Measurements from ENCODE around the gene VCPKMT. TPM values are rescaled to one million over a fixed set of nuclear protein-coding genes. Genes with fewer than 3 reads are reported as not detected.

VCPKMT gene
- total and polyA plus RNA-seq, 12 donors, result 1.9 to 28.5 (median 3.2) TPM

DNA sequence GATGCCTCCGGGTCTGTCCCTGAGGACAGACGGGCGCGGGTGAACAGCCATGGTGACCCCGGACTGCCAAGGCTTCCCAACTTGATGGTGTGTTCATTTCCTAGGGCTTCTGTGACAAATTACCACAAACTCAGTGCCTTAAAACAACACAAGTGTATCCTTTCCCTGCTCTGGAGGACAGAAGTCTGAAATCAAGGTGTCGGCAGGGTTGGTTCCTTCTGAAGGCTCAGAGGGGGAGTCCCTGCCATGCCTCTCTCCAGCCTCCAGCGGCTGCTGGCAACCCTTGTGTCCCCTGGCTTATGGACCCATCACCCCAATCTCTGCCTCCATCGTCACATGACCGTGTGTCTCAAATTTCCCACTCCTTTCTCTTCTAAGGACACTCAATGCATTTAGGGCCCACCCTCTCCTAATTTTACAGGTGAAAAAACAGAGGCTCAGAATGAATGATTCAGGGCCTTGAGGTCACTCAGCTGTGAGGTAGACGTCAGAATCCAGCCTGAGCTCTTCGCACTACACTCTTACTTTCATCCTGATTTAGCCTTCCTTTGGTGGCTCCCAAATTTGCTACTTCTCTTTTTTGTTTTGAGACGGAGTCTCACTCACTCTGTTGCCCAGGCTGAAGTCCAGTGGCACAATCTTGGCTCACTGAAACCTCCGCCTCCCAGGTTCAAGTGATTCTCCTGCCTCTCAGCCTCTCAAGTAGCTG, 45.4 kb downstream of the VCPKMT start:
- H3K9me3 ChIP-seq, result no peaks in the 10 kb centered on the region
- H3K36me3 ChIP-seq, result no peaks in the 10 kb centered on the region
- no peaks in the 10 kb centered on the region for H3K27me3 ChIP-seq
- H3K4me3 ChIP-seq, result no peak overlapping the region
- WGBS, 2 donors, result 87 to 89% methylated on average over 13 of the region's 13 CpGs
- intact Hi-C loops (cut with DNase I), result no loop called here
- DNase-seq, result no peak
- peaks cover 0 to 5% (median 0%) of the 10 kb centered on the region in 9 donors for H3K4me1 ChIP-seq
- H3K27ac ChIP-seq, result no peak overlapping the region
- no peak for ATAC-seq
- no peak for TF ChIP-seq CTCF (IDR thresholded peaks at IDR 0.05)

- ATAC-seq (no peak), DNase-seq (no peak)
- peaks cover 0 to 12% (median 0%) of the 10 kb centered on the region in 9 donors for H3K4me1 ChIP-seq
- H3K27me3 ChIP-seq, result no peaks in the 10 kb centered on the region
- H3K4me3 ChIP-seq, result no peak overlapping the region
- intact Hi-C loops (cut with DNase I), result no loop called here
- H3K9me3 ChIP-seq, result no peaks in the 10 kb centered on the region
- 87 to 90% methylated on average over 3 of the region's 3 CpGs for WGBS, 2 donors
- H3K27ac ChIP-seq, result no peak overlapping the region
- TF ChIP-seq CTCF (IDR thresholded peaks at IDR 0.05), result no peak
- no peaks in the 10 kb centered on the region for H3K36me3 ChIP-seq
Measured at GRCh38 chr14:50070230-50070629, 46.1 kb downstream of the VCPKMT start.

- ATAC-seq, result no peak
- DNase-seq, result no peak
- no peak overlapping the region for H3K4me3 ChIP-seq
- WGBS, 2 donors, result 72 to 87% methylated on average over 2 of the region's 2 CpGs
- no peaks in the 10 kb centered on the region for H3K9me3 ChIP-seq
- H3K27ac ChIP-seq, result no peak overlapping the region
- H3K27me3 ChIP-seq, result no peaks in the 10 kb centered on the region
- H3K4me1 ChIP-seq, result peaks cover 0 to 21% (median 0%) of the 10 kb centered on the region in 9 donors
- intact Hi-C loops (cut with DNase I), result no loop called here
- no peak for TF ChIP-seq CTCF (IDR thresholded peaks at IDR 0.05)
- H3K36me3 ChIP-seq, result no peaks in the 10 kb centered on the region
Measured at GRCh38 chr14:50069325-50069724, 47.0 kb downstream of the VCPKMT start.

DNA sequence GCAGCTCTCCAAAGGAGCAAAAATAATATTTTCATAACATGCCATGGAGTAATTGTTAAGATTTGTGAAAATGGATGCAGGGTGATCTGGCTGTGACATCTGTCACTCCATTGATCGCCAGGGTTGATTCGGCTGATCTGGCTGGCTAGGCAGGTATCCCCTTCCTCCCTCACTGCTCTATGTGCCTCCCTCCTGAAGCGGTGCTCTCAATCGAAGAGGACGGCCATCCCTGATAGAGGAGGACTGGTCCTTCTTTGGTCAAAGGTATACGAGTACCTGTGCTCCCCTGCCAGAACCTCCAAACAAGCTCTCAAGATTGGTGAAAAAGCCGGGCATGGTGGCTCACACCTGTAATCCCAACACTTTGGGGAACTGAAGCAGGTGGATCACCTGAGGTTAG, 47.9 kb downstream of the VCPKMT start:
- Histone ChIP-seq H3K27me3 (no peaks in the 10 kb centered on the region), H3K36me3 (no peaks in the 10 kb centered on the region), H3K9me3 (no peaks in the 10 kb centered on the region), H3K4me1 (peaks cover 0 to 24% (median 0%) of the 10 kb centered on the region in 9 donors), H3K4me3 (no peak overlapping the region), H3K27ac (no peak overlapping the region)
- 95 to 97% methylated on average over 7 of the region's 7 CpGs for WGBS, 2 donors
- TF ChIP-seq CTCF (IDR thresholded peaks at IDR 0.05), result no peak
- no peak for ATAC-seq
- DNase-seq, result no peak
- intact Hi-C loops (cut with DNase I), result no loop called here
